Uterus (tissue), 2 donors: ENCODE measurements around the gene NR3C2.

ENCODE experiments used
- CTCF ChIP-seq, 4 experiments: fragments of 200-600 bp in 2 of 4; fragments of 450-650 bp in 2 of 4; sonication (generic) in 2 of 4; IDR thresholded peaks; one replicate each; pipeline ENCODE4 v1.5.1; 2016 to 2019; ENCODE audit warnings: antibody characterized with exemption in 4 of 4, mild to moderate bottlenecking in 2 of 4, moderate library complexity in 1 of 4
- POLR2A ChIP-seq, 2 donors: fragments of 450-650 bp; IDR thresholded peaks; one replicate each; pipeline ENCODE4 v1.6.1; 2016; ENCODE audit warnings: antibody characterized with exemption in 2 of 2, mild to moderate bottlenecking in 1 of 2, moderate library complexity in 1 of 2

- TF ChIP-seq POLR2A (IDR thresholded peaks at IDR 0.05) (peak; percentile 99), CTCF (IDR thresholded peaks at IDR 0.05) (peak in 1 of 4 experiments; percentile 26)
These were observed at the start of gene NR3C2 for GRCh38 chr4:148441986-148442831.
